Uterus (tissue), 2 donors: ENCODE data around the gene SLC22A25.

Source experiments
- CTCF ChIP-seq, 4 experiments: fragments of 200-600 bp in 2 of 4; fragments of 450-650 bp in 2 of 4; sonication (generic) in 2 of 4; IDR thresholded peaks; one replicate each; pipeline ENCODE4 v1.5.1; 2016 to 2019; ENCODE audit warnings: antibody characterized with exemption in 4 of 4, mild to moderate bottlenecking in 2 of 4, moderate library complexity in 1 of 4
- POLR2A ChIP-seq, 2 donors: fragments of 450-650 bp; IDR thresholded peaks; one replicate each; pipeline ENCODE4 v1.6.1; 2016; ENCODE audit warnings: antibody characterized with exemption in 2 of 2, mild to moderate bottlenecking in 1 of 2, moderate library complexity in 1 of 2

DNA sequence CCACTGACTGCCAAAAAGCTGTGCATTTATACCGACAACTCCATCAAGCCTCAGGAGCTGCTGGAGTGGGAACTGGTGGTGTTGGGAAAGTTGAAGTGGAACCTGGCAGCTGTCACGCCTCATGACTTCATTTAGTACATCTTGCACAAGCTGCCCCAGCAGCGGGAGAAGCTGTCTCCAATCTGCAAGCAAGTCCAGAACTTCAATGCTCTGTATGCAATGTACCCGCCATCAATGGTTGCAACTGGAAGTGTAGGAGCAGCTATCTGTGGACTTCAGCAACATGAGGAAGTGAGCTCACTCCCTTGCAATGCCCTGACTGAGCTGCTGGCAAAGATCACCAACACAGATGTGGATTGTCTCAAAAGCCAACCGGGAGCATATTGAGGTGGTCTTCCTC is at the start of gene SLC22A25:
- TF ChIP-seq CTCF (IDR thresholded peaks at IDR 0.05), result no peak
- no peak for TF ChIP-seq POLR2A (IDR thresholded peaks at IDR 0.05)
